Dedifferentiated amniotic fluid mesenchymal stem cell (primary cell): ENCODE data around the gene ENAH.
"Not testable (repeated sequence)": the region's sequence is repeated elsewhere in the genome, so short reads cannot be mapped to it uniquely, and the experiment has no call there.

Experiments used
- DNase-seq: peaks from one replicate; pipeline ENCODE4 v3.0.0-alpha.2; 2016; ENCODE audit errors: extremely low spot score

Gene ENAH

DNA sequence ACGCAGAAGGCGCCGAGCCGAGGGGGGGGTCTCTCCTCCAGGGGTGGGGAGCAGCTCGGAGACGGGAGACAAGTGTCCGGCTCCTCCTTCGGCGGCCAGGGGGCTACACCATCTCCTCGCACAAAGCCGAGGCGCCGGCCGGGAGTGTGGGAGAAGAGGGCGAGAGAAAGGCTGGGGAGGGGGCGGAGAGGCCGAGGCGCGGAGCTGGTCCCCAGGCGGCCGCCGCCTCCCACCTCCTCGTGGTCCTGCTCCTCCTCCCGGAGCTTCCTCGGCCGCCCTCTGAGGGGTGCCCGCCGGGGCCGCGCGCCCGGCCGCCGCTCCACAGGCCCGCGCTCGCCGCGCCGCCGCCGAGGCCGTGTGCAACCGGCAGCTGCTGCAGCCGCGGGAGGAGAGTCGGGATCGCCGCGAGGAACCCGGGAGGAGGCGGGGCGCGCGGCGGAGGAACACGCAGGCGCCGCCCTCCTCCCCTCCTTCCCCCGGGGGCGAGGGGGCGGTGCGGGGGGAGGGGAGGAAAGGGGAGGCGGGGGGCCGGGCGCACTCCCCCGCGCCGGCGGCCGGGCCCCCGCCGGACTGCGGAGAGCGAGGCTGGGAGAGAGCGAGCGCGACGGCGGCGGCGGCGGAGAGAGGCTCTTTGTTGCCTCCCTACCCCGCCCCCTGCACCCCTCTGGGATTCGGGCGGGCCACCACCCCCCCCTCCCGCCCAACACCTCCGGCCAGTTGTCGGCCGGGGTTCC is at the start of gene ENAH:
Gene ENAH (minus strand): TSS at position 395 of the 734 bp plus-strand sequence. CDS start 433 bp downstream, outside the sequence.
- DNase-seq: peak; percentile 65

DNA sequence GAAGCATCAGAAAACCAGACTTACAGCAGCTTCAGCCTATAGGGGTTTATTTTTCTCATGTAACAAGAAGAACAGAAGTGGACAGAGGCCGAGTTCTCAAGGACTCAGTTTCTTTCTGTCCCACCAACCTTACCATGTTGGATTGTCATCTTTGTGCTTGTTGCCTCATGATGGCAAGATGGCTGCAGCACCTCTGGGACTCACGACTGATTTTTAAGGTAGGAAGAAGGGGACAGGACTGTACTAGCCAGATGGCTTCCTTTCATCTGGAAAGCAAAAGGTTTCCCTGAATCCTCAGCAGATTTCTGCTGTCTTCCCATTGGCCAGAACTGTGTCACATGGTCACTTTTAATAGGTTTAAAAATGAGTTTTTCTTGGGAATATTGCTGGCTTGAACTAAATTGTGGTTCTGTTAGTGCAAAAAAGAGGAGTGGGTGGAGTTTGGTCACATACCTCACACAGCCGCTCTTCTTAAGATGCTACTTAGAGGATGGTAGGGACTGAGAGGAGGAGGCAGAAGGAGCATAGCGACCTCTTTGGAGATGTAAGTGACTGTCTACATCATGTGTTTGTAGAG is 48.1 kb upstream of the ENAH start:
- DNase-seq: peak; percentile 41

DNA sequence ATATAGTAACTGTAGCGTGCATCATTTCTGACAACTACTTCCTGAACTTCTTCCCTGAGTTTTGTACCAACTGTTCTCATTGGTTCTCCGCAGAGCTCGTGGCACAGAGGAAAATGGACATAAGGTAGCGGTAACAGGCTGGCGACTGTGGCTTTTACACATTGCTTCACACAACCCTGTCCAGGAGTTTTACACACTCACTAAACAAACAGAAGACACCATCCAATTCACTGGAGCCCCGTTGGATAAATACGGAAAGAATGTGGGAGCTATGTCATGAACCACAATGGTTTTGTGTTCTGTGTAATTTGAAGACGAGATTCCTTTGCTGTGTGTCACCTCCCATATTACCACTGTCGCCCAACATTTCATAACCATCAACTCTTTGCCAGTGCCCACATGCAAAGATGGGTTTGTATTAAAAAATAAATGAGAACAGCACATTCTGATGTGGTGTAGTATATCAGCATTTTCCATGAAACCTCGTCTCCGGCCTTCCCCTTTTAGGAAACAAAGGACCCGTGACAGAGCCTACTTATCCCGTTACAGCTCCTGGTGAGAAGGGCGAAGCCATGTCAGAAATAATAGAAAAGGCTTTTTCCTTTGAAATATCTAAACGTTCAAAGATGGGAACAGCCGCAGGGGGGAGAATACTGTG is 47.4 kb upstream of the ENAH start:
- peak; percentile 97 for DNase-seq

GRCh38 chr1:225699336-225699735 is 46.4 kb upstream of the ENAH start:
- DNase-seq: no peak

GRCh38 chr1:225698194-225698593 is 45.3 kb upstream of the ENAH start:
- DNase-seq: not testable (repeated sequence)

DNA sequence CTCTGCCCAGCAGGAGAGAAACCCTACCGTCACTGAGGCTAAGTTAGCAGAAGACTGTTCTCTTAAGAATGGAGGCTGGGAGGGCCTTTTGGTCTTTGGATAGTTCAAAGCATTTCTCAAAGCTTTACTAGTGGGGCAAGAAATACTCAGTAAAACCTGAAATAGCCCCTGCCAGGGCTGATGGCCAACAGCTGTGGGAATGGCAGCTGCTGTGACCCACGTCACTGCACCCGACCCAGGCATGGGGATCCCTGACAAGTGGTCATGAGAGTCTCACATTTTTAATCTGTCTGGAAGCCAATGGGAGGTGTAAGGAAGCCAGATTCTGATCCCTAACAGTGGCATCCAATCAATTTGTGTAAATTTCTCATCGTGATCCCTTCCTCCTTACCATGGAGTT is 44.5 kb upstream of the ENAH start:
- no peak for DNase-seq

GRCh38 chr1:225695578-225696337 is 42.8 kb upstream of the ENAH start:
- DNase-seq: peak; percentile 19

DNA sequence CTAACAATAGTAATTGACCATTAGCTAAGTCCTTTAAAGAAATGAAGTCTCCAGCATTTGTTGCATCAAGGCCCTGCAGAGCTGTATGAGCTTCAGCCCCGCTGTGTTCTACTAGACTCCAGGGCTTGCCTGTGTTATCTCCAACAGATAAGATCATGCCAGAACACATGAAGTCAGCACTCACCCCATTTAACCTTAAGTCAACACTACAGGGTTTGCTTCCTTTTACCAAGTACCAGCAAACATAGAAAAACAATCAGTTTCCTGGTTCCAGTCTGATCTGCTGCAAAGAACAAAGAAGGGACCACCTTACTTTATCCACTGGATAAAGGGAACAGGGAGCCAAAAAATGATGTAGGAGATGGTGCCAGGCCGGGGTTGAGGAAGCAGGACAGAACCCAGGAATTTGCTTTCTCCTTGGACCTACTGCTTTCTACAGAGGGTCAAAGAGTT is 41.3 kb upstream of the ENAH start:
- no peak for DNase-seq

GRCh38 chr1:225693697-225694096 is 40.8 kb upstream of the ENAH start:
- not testable (repeated sequence) for DNase-seq

- no peak for DNase-seq
These were observed 40.3 kb upstream of the ENAH start for GRCh38 chr1:225693085-225693696.

- DNase-seq: no peak
These were observed 39.6 kb upstream of the ENAH start for GRCh38 chr1:225692517-225692879.

- DNase-seq: peak; percentile 55
These were observed 39.1 kb upstream of the ENAH start for GRCh38 chr1:225691861-225692516.

DNA sequence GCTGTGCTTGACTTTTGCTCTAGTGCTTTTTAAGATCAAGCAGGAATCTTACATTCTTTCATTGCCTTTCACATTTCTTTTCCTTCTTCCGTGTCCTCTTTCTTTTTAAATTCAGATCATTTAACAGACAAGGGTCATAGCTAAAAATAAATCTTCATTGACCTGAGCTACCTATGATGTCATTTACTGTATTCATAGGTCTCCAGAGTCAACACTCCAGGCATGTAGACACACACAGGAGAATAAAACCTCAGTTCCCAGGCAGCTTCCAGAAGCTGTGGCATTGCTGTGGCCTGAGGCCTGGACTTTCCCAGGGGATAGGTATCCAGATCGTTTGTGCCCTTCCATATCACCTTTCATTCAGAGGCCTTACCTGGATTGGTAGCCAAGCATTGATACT is 38.5 kb upstream of the ENAH start:
- DNase-seq: no peak

- no peak for DNase-seq
These were observed 37.0 kb upstream of the ENAH start for GRCh38 chr1:225689882-225690459.

GRCh38 chr1:225688345-225688744 is 35.4 kb upstream of the ENAH start:
- DNase-seq: no peak

- no peak for DNase-seq
These were observed 32.7 kb upstream of the ENAH start for GRCh38 chr1:225685476-225686176.

- DNase-seq: no peak
These were observed 31.8 kb upstream of the ENAH start for GRCh38 chr1:225684741-225685140.

DNA sequence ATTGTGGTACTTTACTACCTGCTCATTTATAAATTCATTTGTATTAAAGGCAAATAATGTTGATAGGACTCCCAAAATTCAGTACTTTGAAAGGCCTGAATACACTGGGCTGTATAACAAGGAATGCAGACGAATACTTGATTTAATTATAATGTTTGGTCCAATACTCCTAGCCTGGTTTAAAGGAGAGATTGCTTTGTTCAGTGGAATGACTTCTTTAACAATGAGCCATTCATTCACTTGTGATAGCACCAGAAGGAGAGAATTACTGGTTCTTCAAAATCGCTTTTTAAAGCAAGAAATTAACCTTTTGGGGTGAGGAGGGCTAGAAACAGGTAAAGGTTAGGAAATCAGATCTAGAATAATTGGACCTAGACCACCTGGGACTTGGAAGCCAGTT is 28.3 kb upstream of the ENAH start:
- no peak for DNase-seq

DNA sequence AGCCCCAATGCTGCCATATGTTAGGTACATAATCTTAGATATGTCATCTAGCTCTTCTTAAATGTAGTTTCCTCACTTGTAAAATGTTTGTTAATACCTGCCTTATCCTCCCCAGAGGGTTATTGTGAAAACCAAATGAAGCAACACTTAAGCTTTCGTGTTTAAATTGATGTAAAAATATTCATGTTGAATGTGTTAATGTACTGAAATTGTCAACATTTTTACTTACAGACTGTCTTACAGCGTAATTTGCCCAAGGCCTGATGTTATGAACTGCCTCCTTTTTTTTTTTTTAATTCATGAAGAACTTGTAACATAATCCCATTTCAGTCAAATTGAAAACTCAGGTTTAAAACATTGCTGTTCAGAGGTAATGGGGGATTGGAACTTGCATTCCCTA is 25.6 kb upstream of the ENAH start:
- DNase-seq: no peak
